Measurements from ENCODE around the gene PPP1R14D.
A peak's percentile ranks its signal among the peaks of the same experiment; 100 is the strongest.

PPP1R14D gene

DNA sequence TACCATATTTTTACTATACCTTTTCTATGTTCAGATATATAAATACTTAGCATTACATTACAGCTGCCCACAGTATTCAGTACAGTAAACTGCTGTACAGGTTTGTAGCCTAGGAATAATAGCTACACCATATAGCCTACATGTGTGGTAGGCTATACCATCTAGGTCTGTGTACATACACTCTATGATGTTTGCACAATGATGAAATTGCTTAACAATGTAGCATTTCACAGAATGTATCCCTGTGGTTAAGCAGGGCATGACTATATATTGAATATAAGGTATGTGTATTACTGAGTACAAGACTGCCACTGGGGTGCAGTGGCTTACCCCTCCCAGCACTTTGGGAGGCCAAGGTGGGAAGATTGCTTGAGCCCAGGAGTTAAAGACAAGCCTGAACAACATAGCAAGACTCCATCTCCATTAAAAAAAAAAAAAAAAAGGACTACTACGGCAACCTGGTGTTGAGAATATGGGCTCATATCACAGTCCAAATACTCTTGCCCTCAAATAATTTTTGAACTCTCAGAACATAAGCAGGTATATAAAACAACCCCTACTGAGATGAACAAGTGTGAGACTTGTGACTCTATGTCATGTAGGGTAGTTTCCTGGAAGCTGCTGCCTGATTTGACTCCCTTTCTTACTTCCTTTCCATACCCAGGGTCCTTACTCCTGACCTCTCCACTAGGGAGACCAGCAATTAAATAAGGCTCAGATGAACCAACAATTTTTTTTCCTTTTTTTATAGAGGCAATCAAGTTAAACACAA is 4.8 kb downstream of the PPP1R14D start:
- no peak for DNase-seq (ENCODE audit: low read depth, low spot score)

DNA sequence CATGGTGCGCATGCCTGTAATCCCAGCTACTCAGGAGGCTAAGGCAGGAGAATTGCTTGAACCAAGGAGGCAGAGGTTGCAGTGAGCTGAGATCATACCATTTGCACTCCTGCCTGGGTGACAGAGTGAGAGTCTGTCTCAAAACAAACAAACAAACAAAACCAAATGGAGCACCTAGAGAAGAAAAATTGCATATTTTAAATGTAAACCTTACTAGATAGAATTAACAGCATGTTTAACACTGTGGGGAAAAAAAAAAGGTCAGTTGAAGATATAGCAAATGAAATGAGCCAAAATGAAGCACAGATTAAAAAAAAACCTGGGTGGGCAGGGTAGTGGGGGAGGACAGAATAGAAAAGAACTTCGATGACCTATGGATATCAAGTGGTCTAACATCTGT is 7.3 kb downstream of the PPP1R14D start:
- no peak for DNase-seq (ENCODE audit: low read depth, low spot score)

GRCh38 chr15:40819048-40819447 is 9.5 kb downstream of the PPP1R14D start:
- DNase-seq (ENCODE audit: low read depth, low spot score), result no peak

- DNase-seq (ENCODE audit: low read depth, low spot score), result no peak
These were observed 13.3 kb downstream of the PPP1R14D start for GRCh38 chr15:40815042-40815698.

- DNase-seq (ENCODE audit: low read depth, low spot score), result no peak
These were observed 15.6 kb downstream of the PPP1R14D start for GRCh38 chr15:40812721-40813425.

- no peak for DNase-seq (ENCODE audit: low read depth, low spot score)
These were observed 19.6 kb downstream of the PPP1R14D start for GRCh38 chr15:40808861-40809450.

DNA sequence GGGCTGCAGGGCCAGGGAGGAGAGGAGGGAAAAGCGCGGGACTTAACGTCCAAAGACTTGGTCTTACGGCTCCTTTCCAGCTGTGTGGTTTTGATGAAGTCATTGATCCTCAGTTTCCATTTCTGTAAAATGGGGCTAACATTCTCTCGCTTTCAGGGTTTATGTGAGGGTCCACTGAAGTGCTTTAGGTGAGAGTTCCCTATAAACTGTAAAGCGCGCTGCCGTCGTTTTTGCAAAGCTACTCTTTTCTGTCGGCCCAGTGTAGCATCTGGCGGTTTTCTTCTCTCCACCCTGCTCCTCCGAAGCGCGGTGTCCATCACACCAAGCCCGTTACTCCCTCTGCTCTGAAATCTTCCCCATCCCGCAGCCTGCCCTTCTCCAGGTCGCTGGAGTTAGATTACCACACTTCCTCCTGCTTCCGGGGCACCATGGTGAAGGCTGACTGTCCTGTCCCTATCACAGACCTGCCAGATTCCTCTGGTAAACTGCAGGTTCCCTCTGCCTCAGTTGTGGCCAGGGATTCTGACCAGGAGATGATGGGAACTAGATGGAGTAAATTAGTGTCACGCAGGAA is 20.5 kb downstream of the PPP1R14D start:
- no peak for DNase-seq (ENCODE audit: low read depth, low spot score)

DNA sequence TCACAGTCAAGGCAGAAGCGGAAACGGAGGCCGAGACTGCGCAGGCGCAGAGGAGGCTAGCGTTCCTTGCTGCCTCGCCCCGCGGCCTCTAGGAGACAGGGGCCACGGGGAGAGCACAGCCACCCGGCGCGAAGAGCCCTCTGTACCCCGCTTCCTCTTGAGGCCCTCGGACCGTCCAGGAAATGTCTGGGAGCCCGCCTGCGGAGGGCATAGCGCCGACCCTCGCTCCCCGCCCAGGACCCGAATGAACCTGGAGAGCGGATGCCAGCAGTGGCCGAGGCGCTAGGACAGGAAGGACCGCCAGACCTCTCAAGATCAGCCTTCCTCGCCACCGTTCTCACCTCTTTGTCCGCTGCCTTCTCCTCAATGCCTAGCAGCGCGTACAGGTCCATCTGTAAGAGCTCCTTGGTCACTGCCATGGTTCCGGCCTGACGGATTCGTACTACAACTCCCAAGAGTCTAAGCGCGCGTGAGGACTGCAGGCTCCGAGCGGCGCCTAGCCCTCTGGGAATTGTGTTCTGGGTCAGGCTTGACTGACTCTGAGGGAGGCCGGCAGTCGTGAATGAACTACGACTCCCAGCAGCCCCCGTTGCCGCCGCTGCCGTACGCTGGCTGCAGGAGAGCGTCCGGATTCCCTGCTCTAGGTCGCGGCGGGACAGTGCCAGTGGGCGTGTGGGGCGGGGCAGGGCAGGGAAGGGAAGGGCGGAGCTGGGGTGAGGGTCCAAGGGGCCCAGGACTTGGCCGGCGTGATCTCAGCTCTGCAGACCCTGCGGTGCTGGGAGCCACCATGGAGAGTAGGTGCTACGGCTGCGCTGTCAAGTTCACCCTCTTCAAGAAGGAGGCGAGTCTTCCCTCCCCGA is 21.2 kb downstream of the PPP1R14D start, which contains the start of the genes DNAJC17 and ZFYVE19:
Gene DNAJC17, minus strand, starts transcription at position 446 of the 860 bp plus-strand sequence. Its CDS starts 27 bp downstream, at position 419.
Gene ZFYVE19, plus strand, starts transcription at position 62 of the 860 bp plus-strand sequence. Its CDS starts 501 bp downstream, at position 563.
- DNase-seq (ENCODE audit: low read depth, low spot score), result peak; percentile 91

DNA sequence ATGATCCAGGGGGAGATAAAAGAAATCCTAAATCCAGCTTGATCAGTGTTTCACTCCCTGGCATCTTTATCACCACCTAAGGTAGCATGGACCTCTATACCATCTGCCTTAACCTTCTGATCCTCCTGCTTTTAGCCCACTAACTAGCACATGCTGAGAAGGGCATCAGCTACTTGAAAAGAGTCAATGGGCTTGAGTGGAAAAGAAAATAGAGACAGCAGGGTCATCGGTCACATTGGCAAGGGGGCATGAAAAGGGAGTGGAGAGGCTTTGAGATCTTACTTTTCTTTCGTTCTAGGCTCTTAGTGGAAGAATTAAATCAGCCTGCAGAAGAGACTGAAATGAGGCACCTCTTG is 21.9 kb downstream of the PPP1R14D start:
- no peak for DNase-seq (ENCODE audit: low read depth, low spot score)

DNA sequence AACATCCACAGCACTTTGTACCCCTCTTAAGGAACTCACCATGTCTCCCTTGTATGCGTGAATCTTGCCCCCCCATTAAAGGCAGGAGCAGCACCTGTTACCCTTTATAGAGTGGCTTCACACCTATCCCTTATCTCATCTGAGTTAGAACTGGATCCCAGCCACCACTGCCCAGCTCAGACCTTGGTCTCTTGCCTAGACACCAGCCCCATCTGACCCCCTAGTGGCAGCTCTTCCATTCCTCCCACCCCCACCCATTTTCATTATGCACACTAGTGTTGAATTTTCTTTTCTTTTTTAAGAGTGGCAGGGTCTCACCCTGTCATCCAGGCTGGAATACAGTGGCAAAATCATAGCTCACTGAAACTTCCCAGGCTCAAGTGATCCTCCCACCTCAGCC is 24.8 kb downstream of the PPP1R14D start:
- DNase-seq (ENCODE audit: low read depth, low spot score), result no peak

- no peak for DNase-seq (ENCODE audit: low read depth, low spot score)
These were observed 25.4 kb downstream of the PPP1R14D start for GRCh38 chr15:40803076-40803475.

GRCh38 chr15:40799523-40799922 is 29.0 kb downstream of the PPP1R14D start:
- no peak for DNase-seq (ENCODE audit: low read depth, low spot score)

DNA sequence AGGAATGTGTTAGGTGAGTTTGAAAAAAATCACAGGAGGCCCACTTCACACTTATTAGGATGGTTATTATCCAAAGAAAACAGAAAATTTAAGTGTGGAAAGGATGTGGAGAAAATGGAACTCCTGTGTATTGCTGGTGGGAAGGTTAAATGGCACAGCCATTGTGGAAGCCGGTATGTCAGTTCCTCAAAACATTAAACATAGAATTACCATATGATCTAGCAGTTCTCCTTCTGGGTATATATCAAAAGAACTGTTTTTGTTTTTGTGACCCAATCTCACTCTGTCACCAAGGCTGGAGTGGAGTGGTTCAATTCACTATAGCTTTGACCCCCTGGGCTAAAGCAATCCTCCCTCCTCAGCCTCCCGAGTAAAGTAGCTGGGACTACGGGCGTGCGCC is 32.0 kb downstream of the PPP1R14D start:
- no peak for DNase-seq (ENCODE audit: low read depth, low spot score)

GRCh38 chr15:40796041-40796440 is 32.5 kb downstream of the PPP1R14D start:
- no peak for DNase-seq (ENCODE audit: low read depth, low spot score)

DNA sequence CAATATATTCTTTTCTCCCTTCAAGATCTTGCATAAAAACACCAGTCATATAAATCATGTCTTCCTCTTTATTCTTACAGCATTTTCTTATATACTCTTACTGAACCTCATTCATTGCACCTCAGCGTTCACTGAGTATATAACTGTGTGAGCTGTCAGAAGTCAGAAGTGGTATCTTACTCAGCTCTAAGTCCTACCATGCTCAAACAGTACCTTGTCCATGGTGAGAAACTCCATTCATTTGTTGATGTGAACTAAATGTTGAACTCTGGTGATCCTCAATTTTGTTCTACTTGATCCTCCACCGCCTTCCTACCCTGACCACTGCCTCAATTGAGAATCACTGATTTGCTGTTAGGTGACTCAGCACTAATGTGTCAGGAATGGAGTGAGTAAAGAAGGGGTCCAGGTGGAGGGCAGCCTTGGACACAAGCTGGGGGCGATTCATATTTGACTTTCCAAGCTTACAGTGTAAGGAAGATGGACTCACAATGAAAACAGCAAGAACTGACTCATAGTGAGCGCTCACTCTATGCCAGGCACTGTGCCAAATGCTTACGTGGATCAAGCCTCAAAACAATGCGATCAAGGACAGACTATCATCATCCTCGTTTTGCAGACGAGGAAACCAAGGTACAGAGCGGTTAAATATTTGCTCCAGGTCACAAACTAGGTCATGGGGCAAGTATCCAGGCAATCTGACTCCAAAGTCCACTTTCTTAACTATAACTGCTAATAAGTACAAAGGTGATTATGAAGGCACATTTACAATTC is 35.1 kb downstream of the PPP1R14D start:
- DNase-seq (ENCODE audit: low read depth, low spot score), result no peak

DNA sequence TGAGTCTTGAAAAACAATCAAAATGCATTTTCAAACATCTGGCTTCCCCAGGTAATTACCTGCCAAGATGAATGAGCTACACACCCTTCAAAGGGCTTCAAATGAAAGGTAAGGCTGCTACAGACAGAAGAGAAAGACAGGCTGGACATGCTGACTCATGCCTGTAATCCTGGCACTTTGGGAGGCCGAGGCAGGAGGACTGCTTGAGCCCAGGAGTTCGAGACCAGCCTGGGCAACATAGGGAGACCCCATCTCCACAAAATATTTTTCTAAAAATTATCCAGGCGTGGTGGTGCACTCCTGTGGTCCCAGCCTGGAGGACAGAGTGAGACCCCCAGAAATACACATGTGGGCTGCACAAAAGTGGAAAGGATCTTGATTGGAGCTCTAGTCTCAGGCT is 36.1 kb downstream of the PPP1R14D start:
- DNase-seq (ENCODE audit: low read depth, low spot score), result no peak

DNA sequence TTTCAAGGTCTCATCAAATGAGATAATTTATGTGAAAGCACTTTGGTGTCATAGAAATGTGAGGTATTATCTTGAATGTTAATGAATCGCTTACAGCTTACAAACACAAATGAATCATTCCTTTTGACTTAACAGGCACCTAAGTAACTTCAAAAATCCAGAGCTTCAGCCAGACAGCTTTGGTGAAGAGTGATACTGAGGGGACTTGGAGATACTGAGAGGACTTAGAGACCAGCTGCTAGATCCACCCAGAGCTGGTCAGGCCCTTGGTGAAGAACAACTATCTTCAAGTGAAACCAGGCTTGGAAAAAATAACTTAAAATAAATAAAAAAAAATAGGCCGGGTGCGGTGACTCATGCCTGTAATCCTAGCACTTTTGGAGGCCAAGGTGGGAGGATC is 37.8 kb downstream of the PPP1R14D start:
- DNase-seq (ENCODE audit: low read depth, low spot score), result no peak

GRCh38 chr15:40789999-40790398 is 38.5 kb downstream of the PPP1R14D start:
- no peak for DNase-seq (ENCODE audit: low read depth, low spot score)

DNA sequence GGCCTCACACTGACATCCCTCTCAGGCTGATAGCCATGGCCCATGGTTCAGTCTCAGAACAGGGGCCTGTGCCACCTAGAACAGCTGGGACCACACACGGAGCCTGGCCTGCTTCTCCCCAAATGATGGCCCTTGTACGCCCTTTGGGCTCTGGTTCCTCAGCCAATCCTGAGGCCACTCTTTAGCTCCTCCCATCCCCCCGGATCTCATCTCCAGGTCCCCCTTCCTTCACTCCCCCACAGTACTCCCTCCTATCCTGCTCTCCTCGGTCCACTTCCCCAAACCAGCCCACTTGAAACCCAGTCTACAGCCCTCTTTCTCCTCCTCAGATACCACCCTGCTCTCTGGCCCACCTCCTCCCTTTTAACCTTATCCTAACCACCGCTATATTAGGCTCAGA is 39.4 kb downstream of the PPP1R14D start:
- no peak for DNase-seq (ENCODE audit: low read depth, low spot score)

GRCh38 chr15:40787991-40788390 is 40.5 kb downstream of the PPP1R14D start:
- no peak for DNase-seq (ENCODE audit: low read depth, low spot score)
